Suppressor macrophage treated with lipopolysaccharide for 1 hour (primary cell): ENCODE measurements around the gene NBR1.
"Not testable (repeated sequence)": the region's sequence is repeated elsewhere in the genome, so short reads cannot be mapped to it uniquely, and the experiment has no call there.

Experiments used
- DNase-seq, 3 donors: peaks; one replicate each; pipeline ENCODE4 v3.0.0-alpha.2; 2020 to 2022

Gene NBR1, protein sequence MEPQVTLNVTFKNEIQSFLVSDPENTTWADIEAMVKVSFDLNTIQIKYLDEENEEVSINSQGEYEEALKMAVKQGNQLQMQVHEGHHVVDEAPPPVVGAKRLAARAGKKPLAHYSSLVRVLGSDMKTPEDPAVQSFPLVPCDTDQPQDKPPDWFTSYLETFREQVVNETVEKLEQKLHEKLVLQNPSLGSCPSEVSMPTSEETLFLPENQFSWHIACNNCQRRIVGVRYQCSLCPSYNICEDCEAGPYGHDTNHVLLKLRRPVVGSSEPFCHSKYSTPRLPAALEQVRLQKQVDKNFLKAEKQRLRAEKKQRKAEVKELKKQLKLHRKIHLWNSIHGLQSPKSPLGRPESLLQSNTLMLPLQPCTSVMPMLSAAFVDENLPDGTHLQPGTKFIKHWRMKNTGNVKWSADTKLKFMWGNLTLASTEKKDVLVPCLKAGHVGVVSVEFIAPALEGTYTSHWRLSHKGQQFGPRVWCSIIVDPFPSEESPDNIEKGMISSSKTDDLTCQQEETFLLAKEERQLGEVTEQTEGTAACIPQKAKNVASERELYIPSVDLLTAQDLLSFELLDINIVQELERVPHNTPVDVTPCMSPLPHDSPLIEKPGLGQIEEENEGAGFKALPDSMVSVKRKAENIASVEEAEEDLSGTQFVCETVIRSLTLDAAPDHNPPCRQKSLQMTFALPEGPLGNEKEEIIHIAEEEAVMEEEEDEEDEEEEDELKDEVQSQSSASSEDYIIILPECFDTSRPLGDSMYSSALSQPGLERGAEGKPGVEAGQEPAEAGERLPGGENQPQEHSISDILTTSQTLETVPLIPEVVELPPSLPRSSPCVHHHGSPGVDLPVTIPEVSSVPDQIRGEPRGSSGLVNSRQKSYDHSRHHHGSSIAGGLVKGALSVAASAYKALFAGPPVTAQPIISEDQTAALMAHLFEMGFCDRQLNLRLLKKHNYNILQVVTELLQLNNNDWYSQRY

DNA sequence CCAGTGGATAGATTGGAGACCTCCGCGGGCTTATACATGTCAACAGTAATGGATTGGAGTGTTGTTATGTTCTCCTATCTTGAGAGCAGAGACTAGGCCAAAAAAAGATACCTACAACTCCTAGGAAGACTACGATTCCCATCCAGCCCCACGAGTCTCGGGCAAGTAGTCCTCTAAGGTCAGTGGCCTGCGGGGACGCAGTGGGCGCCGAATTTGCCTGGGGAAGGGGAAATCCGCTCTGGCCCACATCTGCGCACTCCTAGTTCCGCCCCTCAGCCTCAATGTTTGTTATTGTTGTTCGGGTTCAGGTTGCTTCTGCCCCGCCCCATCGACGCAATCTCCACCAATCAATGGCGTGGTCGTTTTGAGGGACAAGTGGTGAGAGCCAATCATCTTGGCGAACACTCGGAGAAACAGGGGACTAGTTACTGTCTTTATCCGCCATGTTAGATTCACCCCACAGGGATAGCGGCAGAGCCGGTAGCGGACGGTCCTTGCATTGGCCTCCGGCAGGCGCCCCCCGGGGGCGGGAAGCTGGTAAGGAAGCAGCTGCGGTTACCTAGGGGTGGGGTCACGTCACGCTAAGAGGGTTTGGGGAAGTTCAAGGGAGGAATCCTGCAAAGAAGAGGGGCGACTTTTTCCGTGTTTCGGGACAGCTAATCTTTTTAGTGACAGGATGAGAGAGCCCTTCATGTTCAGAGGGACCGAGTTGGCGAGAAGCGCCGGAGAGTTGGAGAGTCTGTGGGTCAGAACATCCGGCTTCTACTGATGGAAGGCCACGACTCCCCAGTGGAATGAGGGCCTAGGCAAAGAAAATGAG is at the start of gene NBR1:
NBR1 (plus strand) TSS at position 449 of the 820 bp plus-strand sequence. CDS start 4,586 bp downstream, outside the sequence.
- DNase-seq, result peak; percentile 96 to 98 (median 98)

DNA sequence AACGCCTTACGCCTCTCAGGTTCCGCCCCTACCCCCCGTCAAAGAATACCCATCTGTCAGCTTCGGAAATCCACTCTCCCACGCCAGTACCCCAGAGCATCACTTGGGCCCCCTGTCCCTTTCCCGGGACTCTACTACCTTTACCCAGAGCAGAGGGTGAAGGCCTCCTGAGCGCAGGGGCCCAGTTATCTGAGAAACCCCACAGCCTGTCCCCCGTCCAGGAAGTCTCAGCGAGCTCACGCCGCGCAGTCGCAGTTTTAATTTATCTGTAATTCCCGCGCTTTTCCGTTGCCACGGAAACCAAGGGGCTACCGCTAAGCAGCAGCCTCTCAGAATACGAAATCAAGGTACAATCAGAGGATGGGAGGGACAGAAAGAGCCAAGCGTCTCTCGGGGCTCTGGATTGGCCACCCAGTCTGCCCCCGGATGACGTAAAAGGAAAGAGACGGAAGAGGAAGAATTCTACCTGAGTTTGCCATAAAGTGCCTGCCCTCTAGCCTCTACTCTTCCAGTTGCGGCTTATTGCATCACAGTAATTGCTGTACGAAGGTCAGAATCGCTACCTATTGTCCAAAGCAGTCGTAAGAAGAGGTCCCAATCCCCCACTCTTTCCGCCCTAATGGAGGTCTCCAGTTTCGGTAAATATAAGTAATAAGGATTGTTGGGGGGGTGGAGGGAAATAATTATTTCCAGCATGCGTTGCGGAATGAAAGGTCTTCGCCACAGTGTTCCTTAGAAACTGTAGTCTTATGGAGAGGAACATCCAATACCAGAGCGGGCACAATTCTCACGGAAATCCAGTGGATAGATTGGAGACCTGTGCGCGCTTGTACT is 45.7 kb upstream of the NBR1 start, which contains the start of gene BRCA1:
BRCA1 (minus strand) TSS at position 232 of the 834 bp plus-strand sequence. CDS start 1,268 bp downstream, outside the sequence.
- peak; percentile 97 to 99 (median 99) for DNase-seq

DNA sequence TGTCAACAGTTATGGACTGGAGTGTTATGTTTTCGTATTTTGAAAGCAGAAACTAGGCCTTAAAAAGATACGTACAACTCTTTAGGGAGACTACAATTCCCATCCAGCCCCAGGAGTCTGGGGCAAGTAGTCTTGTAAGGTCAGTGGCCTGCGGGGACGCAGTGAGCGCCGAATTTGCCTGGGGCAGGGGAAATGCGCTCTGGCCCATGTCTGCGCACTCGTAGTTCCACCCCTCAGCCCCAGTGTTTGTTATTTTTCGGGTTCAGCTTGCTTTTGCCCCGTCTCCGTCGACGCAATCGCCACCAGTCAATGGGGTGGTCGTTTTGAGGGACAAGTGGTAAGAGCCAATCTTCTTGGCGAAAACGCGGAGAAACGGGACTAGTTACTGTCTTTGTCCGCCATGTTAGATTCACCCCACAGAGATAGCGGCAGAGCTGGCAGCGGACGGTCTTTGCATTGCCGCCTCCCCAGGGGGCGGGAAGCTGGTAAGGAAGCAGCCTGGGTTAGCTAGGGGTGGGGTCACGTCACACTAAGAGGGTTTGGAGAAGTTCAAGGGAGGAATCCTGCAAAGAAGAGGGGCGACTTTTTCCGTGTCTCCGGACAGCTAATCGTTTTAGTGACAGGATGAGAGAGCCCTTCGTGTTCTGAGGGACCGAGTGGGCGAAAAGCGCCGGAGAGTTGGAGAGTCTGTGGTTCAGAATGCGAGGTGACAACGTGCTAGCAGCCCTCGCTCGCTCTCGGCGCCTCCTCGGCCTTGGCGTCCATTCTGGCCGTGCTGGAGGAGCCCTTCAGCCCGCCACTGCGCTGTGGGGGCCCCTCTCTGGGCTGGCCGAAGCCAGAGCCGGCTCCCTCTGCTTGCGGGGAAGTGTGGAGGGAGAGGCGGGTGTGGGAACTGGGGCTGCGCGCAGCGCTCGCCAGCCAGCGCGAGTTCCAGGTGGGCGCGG is 44.8 kb upstream of the NBR1 start:
- DNase-seq, result no peak

DNA sequence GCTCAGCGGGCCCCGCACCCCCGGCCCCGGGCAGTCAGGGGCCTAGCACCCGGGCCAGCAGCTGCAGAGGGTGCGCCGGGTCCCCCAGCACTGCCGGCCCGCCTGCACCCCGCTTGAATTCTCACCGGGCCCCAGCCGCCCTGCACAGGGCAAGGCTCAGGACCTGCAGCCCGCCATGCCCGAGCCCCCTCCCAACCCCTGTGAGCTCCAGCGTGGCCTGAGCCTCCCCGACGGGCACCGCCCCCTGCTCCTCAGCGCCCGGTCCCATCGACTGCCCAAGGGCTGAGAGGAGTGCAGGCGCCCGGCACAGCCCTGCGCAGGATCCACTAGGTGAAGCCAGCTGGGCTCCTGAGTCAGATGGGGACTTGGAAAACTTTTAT is 44.1 kb upstream of the NBR1 start:
- no peak for DNase-seq

DNA sequence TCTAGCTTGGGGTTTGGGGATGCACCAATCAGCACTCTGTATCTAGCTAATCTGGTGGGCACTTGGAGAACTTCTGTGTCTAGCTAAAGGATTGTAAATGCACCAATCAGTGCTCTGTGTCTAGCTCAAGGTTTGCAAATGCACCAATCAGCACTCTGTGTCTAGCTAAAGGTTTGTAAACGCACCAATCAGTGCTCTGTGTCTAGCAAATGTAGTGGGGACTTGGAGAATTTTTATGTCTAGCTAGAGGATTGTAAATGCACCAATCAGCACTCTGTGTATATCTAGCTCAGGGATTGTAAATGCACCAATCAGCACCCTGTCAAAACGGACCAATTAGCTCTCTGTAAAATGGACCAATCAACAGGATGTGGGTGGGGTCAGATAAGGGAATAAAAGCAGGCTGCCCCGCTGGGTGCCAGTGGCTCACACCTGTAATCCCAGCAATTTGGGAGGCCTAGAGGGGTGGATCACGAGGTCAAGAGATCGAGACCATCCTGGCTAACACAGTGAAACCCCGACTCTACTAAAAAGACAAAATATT is 43.6 kb upstream of the NBR1 start:
- not testable (repeated sequence) for DNase-seq

DNA sequence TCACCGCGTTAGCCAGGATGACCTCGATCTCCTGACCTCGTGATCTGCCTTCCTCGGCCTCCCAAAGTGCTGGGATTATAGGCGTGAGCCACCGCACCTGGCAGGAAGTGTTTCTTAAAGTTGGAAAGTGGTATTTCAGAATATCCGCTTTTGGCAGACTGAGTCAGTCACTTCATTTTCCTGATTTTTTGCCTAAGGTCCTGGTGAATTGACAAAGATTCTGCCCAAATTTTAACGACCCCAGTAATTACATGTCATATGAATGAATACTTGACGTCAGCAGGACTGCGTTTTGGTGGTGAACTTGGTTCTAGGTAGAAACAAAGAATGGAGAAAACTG is 41.4 kb upstream of the NBR1 start:
- DNase-seq, result peak in 1 of 3 donors; percentile 8

DNA sequence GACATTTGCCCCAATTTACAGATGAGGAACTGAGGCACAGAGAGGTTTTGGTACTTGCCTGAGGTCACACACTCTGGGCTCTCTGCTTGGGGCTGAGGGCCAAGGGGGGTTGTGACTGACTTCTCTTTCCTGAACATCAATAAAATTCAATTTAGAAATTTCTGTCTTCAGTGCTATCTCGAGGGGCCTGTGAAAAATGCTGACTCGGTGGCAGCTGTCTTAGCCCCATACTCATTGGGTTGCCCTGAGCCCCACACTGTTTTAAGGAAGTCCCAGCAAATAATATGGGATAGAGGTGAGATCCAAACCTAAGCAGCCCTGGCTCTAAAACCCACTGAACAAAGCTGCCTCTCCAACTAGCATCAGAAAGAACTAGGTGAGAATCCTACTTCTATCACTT is 38.9 kb upstream of the NBR1 start:
- DNase-seq, result no peak

DNA sequence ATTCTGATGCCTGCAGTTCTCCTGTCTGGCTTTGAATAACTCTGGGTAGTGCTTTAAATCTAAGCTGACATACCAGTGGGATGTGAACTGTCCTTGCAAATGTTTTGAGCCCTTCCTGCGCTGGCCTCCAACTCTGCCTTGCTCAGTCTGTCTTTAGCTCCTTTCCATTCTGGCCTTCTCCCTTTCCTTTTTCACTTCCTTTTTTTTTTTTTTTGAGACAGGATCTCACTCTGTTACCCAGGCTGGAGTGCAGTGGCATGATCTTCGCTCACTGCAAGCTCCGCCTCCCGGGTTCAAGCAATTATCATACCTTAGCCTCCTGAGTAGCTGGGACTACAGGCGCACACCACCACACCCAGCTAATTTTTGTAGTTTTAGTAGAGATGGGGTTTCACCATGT is 37.6 kb upstream of the NBR1 start:
- DNase-seq, result peak; percentile 26 to 48 (median 29)

DNA sequence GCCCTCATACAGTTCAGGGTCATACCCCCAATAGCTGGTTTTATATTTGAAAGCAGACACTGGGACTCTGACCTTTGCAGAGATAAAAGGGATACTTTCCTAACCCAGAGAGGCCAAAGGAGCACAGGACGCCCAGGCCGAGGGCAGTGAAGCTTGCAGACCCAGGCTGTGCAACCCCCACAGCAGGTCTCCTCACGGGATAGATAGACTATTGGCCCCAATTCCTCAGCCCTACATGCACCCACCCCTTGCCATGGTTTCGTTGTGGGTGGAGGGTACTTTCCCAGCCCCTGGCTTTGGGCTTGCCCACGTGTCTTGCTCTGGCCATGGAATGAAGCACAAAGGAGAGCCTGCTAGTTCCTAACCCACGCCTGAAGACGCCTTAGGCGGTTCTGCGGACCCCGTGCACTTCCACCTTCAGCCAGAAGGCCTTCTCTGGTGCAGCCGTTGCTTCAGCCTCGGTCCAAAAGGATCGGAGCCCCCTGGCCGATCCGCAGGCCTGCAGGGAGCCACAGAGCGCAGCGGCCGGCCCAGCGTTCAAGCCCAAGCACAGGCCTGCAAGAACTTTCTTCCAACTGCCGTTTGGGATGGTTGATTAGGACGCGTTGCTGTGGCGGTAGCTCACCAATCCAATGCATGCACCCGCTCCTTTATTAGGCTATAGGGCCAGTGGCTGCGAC is 36.1 kb upstream of the NBR1 start:
- DNase-seq, result no peak

DNA sequence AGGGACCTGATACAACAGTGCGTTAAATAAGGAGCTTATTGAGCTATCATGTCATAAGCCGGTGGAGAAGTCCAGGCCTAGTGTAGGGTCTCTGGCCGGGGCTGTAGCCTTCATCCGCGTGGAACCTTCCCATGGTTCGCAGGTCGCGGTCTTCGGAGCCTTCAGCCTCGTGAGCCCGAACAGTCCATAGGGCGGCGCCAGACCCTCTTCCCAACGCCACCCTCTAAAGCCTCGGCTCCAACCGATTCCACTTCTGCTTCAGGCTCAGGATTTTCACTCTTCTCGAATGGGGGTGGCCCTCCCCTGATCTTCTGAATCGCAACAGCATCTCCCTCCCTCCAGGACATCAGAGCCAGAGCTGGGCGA is 35.6 kb upstream of the NBR1 start:
- no peak for DNase-seq

DNA sequence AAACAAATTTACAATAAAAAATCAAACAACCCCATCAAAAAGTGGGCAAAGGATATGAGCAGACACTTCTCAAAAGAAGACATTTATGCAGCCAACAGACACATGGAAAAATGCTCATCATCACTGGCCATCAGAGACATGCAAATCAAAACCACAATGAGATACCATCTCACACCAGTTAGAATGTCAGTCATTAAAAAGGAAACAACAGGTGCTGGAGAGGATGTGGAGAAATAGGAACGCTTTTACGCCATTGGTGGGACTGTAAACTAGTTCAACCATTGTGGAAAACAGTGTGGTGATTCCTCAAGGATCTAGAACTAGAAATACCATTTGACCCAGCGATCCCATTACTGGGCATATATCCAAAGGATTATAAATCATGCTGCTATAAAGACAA is 34.4 kb upstream of the NBR1 start:
- not testable (repeated sequence) for DNase-seq

DNA sequence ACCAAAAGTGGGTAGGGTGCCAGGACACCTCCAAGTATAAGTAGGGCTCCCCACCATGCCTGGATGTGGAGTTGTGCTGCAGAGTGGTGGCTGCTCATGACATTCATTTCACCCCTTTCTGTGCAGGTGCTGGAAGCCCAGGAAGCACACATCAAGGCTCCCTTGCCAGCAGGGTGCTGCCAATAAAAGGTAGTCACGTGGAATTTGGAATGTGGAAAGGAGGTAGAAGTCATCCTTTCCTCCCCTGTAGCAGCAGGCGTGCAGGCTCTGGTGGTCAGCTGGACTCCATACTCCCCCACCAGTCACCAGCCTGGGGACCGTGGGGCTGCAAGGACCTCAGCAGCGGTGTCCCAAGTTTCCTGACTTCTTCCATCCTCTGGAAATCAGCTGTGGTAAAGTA is 32.5 kb upstream of the NBR1 start:
- DNase-seq, result not testable (repeated sequence)

DNA sequence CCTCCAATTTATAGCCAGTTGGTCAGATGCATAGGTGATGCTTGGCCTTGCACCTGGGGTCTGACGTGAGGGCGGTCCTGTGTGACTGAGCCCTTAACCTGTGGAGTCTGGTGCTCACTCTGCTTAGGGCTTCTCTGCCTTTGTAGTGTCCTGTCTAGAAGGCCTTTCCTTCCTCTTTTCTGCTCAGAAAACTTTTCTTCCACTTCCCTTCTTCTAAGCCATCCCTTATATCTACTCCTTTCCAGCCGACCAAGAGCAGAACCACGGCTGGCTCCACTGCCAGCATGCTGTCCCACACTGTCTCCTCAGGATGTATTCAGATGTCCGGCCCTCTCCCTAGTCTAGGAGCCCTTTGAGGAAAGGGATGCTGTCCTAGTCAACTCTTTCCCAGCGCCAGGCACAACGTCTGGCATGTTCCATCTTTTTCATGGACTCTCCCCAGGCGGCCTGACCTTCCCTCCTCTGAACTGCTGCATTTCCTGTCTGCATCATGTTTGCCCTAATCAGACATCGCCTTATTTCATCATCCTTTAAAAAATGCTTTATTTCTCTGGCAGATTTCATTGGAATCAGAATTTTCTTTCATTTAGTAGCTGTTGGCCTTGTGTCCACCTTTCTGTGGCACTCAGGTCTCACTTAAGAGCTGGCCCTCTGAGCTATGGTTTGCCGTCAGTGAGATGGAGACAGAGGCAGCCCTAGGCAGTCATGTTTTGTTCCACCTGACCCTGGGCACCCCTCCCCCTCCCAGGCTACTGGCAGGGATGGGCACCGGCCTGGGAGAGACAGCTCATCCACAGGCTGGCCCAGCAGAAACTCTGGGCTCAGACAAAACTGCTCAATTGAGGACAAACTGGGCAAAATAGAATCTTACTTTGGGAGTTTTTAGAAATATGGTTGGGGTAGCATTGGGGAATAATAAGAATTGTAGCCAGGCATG is 30.4 kb upstream of the NBR1 start:
- DNase-seq, result peak in 2 of 3 donors; percentile 27 to 30

DNA sequence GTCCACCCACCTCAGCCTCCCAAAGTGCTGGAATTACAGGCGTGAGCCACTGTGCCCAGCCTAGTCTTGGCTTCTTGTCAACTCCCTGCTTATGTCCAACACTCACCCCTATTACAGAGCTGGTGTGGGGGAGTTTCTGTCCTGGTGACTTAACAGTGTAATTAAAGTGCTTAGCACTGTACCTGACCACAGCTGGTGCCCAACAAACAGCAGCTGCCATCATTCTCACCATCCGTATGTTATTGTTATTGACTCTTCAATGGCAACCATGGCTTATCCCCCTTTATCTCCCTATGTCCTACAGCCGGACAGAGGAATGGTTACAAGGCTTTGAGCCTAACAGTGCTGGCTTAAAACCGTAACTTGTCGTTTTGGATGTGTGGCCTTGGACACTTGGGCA is 28.9 kb upstream of the NBR1 start:
- DNase-seq, result no peak

DNA sequence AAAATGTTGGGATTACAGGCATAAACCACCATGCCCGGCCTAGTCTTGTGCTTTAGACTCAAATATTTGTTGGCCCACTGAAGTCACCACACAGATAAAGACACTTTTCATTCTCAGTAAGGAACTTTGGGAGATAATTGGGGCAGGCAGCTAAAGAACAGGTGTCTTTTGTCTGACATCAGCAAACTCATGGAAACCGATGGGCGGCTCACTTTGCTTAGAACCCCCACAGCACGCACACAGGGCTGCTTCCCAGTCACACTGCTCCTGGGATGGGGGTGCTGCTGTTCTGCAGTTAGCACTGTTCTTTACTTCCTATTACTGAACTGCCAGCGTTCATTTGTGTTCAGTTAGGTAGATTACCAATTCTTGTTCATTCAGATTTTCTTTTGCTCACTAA is 27.8 kb upstream of the NBR1 start:
- no peak for DNase-seq

DNA sequence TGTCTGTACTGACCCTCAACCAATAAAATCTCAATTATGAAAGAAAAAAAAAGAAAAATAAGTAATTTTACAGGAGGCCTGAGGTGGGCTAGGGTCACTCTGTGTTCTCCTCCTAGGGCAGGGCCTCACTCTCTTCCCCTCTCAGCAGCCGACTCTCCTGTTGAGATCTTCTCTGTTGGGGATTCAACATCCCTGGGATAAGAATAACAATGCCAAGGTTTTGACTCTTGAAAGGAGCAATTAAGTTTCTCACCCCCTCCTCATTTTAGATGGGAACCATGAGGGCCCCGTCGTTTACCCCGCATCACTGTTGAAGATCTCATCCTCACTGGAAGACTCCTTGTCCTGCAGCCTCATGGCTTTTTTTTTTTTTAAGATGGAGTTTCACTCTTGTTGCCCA is 24.4 kb upstream of the NBR1 start:
- no peak for DNase-seq

DNA sequence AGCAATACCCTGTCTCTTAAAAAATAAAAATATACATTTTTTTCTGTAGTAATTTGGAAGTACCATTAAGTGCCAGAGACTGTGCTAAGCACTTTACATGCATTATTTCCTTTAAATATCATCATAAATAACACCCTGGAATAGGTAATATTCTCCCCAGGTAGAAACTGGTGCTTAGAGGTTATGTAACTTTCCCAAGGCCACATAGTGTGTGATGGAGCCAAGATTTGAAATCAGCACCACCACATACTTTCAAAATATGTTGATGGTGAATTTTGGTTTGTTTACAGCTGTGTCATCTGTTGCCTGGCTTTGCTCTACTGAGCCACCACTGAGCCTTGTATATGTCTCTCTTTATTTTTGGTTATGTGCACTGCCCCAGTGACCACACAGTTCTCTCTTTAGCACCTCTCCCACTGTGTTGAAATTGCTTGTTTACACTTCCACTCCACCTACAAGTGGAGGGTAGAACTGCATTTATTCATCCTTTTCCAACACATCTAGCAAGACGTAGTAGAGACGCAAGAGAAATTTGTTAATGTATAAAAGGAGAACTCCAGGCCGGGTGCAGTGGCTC is 19.0 kb upstream of the NBR1 start:
- DNase-seq, result no peak

DNA sequence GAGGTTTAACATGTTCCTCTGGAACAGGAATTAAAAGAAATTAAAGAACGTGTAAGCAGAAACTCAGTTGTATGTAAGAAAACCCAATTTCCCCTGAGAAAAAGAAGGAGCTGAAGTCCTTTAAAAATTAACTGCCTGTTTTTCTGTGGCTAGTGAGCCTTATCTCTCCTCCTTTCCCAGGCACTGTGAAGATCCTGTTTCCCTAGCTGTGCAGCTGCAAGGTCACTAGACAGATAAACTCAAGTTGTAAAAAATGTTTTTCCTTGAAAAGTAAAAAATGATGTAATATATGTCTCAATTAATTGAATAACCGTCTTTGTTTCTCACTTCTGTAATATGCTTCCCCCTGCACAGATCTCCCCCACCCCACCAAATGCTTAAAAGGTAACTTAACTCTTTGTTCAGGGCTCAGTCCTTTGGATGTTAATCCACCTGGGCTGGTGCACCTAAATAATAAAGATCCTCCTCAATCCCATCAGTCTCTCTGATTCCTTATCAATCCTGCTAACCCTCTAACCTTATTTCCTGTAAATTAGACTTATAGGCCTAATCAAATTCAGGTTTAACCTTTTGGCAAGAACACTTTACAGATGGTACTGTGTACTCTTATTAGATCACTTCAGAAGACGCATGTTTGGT is 17.7 kb upstream of the NBR1 start:
- DNase-seq, result not testable (repeated sequence)
